Endometrial microvascular endothelial cells (primary cell): ENCODE data around the gene PRKN. TPM values are rescaled to one million over a fixed set of nuclear protein-coding genes. Genes with fewer than 3 reads are reported as not detected.

Experiments
- in situ Hi-C: cut with HindIII; loops from 2 replicates; pipeline ENCODE4 v1.10.0; 2017; ENCODE audit warnings: low sequenced_read_pairs, low pct_unique_long_range_greater_than_20kb; ENCODE audit errors: inconsistent ontology term
- total RNA-seq: library from RNA; depleted of rRNA; stranded (reverse); fragments of >200 nt; gene quantifications from one replicate; pipeline ENCODE4 v1.2.3, GENCODE V29; 2015; ENCODE audit errors: inconsistent ontology term

PRKN gene
- total RNA-seq, 1 donor from 2014 or later = not detected

- in situ Hi-C loops = no loop called here
Observed at GRCh38 chr6:161486361-161487216, 1241.0 kb downstream of the PRKN start.

GRCh38 chr6:161482517-161482858 lies 1245.1 kb downstream of the PRKN start:
- in situ Hi-C loops = no loop called here

GRCh38 chr6:161481786-161482516 lies 1245.6 kb downstream of the PRKN start:
- in situ Hi-C loops = no loop called here

GRCh38 chr6:161480421-161481155 lies 1247.0 kb downstream of the PRKN start:
- in situ Hi-C loops = no loop called here

- in situ Hi-C loops = no loop called here
Observed at GRCh38 chr6:161479376-161479775, 1248.2 kb downstream of the PRKN start.

GRCh38 chr6:161477876-161478425 lies 1249.6 kb downstream of the PRKN start:
- in situ Hi-C loops = no loop called here

GRCh38 chr6:161476711-161477110 lies 1250.9 kb downstream of the PRKN start:
- in situ Hi-C loops = no loop called here

DNA sequence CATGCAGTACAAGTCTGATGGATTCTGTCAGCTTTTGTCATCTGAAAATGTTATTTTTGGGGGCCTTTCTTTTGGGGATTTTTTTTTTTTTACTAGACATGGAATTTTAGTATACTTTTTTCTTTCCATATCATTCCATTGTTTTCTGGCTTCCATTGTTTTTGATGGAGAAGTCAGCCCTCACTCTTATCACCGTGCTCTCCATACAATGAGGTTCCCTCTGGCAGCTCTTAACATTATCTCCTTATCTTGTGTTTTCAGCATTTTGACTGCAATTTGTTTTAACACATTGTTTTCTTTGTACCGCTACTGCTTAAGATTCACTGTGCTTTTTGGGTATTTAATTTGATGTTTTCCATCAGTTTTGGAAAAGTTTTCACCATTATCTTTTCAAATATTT lies 1262.2 kb downstream of the PRKN start:
- in situ Hi-C loops = no loop called here

DNA sequence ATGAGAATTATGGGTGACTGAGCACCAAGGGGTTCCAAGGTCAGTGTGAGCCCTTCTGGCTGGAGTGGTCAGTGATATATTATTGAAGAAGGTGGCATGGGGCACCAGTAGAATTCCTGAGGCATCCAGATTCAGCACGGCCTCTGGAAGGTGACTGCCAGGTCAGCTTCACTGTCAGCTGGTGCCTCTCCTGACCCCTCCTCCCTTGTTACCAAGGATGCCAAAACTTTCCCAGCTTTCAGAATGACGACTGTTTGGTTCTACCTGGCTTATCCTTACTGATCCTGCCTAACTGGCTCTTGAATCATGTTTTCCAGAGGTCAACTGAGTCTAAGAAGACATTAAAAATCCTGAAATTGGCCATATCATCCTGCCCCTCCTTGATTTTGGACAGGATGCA lies 1264.5 kb downstream of the PRKN start:
- in situ Hi-C loops = no loop called here

DNA sequence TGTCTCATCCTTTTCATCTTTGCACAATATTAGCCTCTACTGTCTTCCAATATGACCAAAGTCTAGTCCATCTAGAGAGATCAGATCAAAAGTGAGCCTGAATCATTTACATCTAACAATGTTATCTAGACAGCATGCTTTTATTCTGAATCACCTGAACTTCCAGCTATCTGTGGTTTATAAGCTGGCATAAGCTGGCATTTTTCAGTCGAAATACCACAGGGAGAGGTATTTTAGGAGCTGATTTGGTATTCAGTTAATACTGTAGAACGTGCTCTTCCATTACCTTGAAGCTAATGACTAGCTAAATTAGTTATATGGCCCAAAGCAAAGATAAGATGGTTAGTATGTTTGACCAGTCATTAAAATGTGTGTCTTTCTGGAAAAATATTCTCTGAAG lies 1265.4 kb downstream of the PRKN start:
- in situ Hi-C loops = no loop called here

GRCh38 chr6:161459008-161459615 lies 1268.5 kb downstream of the PRKN start:
- in situ Hi-C loops = no loop called here

DNA sequence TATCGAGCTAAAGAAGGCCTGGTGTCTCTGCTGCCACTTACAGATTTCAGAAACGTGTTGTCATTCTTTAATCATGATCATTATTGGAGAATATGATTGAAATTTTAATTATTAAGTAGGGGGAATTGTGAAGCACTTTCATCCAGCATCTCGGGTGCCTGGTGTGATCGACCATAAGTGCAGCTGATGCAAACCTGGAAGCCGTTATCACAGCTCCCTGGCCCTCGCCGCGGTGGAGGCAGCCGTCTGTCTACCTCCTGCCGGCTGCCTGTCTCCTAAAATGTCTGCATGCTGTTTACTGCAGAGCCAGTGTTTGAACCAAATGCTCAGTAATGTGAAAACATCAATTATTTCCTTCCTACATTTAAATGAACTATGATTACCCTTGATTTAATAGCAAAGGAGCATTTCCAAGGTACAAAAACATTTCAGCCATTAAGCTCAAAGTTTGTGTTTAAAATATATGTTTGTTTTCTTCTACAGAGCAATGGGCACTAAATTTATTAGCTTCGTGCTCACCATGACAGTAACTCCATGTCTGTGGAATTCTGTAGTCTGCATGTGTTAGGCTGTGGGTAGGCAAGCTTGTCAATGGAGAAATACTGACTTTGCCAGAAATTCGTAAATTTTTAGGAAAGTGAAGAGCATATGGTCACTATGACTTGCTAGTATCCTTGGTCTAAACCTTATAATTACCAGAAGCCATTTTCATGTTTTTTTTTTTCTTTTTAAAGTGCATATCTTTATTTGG lies 1269.2 kb downstream of the PRKN start:
- in situ Hi-C loops = no loop called here

- in situ Hi-C loops = no loop called here
Observed at GRCh38 chr6:161455848-161456247, 1271.7 kb downstream of the PRKN start.

GRCh38 chr6:161453558-161453957 lies 1274.0 kb downstream of the PRKN start:
- in situ Hi-C loops = no loop called here

GRCh38 chr6:161452241-161452640 lies 1275.3 kb downstream of the PRKN start:
- in situ Hi-C loops = no loop called here

DNA sequence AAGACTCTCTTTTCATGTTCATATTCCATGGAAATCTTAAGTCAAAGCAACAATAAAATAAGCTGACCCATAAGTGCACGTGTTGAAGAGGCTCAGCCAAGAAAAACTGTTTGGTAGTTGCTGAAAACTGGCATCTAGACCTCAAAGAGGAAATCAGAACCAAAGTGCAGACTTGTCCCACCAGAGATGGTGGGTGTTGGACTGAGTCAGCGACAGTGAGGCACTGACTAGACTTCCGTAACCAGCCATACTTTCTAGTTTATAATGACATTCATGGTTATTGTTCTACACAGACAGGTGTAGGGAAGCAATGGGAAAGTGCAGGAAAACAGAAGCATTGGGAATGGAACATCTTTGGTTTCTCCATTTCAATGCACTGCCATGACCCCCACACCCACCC lies 1278.0 kb downstream of the PRKN start:
- in situ Hi-C loops = no loop called here

GRCh38 chr6:161446949-161447348 lies 1280.6 kb downstream of the PRKN start:
- in situ Hi-C loops = no loop called here

GRCh38 chr6:161446296-161446925 lies 1281.2 kb downstream of the PRKN start:
- in situ Hi-C loops = no loop called here
